K562 (cell line): Measurements from ENCODE around the gene MIEN1. TPM values are rescaled to one million over a fixed set of nuclear protein-coding genes. Genes with fewer than 3 reads are reported as not detected.

Experiments
- ATAC-seq: fragments of 200-7000 bp; cut with Tn5 transposase; 3 replicates; pipeline ENCODE4 v1.9.1; 2020; ENCODE audit warnings: moderate library complexity
- BruUV-seq: library from RNA; stranded (reverse); fragments of 400-500 nt; replicated peaks from 2 replicates; lab custom pipeline; 2021; lab: Mats Ljungman, UMichigan
- CTCF ChIA-PET: fragments of 300-600 bp; formaldehyde crosslinking; extraction: SDS; loops from one replicate; lab custom pipeline; 2021; ENCODE audit warnings: low intra/inter-chr PET ratio; lab: Yijun Ruan, JAX
- POLR2A ChIA-PET: fragments of 300-600, 350-650 bp; sonication (Branson Sonifier 250); formaldehyde crosslinking; extraction: SDS; loops from one replicate; lab custom pipeline; 2021; ENCODE audit warnings: antibody characterized with exemption, inconsistent platforms; lab: Yijun Ruan, JAX
- DNase-seq, 4 experiments: peaks; one replicate each; pipeline versions ENCODE4 v3.0.0 to v3.0.0-alpha.2; 2011 to 2018; ENCODE audit warnings: low spot score in 3 of 4, mixed read lengths in 3 of 4; ENCODE audit errors: extremely low read depth in 1 of 4
- FAIRE-seq: peaks from 2 replicates; lab custom pipeline; 2011; peaks lifted over from hg19 to GRCh38; lab: Jason Lieb, UNC
- H2AFZ ChIP-seq: 2 replicates; pipeline ENCODE4 v1.6.0; 2011; ENCODE audit warnings: low read depth, low read length, control low read depth, inconsistent platforms
- H3K27ac ChIP-seq: fragments of 200-600 bp; 3 replicates; pipeline ENCODE4 v1.8.0; 2011; ENCODE audit warnings: low read depth, mild to moderate bottlenecking, control low read depth, inconsistent platforms, low read length, moderate library complexity, mixed read lengths; ENCODE audit errors: extremely low read depth
- H3K27me3 ChIP-seq, 2 experiments: fragments of 300-600 bp in 1 of 2; 2 replicates in 1 of 2; 3 replicates in 1 of 2; pipeline versions ENCODE4 v1.6.0 to v1.8.0; 2011; ENCODE audit warnings: inconsistent platforms in 2 of 2, low read length in 2 of 2, mild to moderate bottlenecking in 1 of 2, mixed read lengths in 1 of 2, moderate library complexity in 1 of 2; ENCODE audit not compliant: control insufficient read depth in 2 of 2, insufficient read depth in 2 of 2
- H3K36me3 ChIP-seq: fragments of 300-600 bp; 3 replicates; pipeline ENCODE4 v1.8.0; 2011; ENCODE audit warnings: mild to moderate bottlenecking, low read length, inconsistent platforms; ENCODE audit not compliant: control insufficient read depth, insufficient read depth
- H3K4me1 ChIP-seq, 2 experiments: fragments of 200-600 bp in 1 of 2; replicated peaks in 1 of 2; 2 replicates in 1 of 2; 3 replicates in 1 of 2; pipeline versions ENCODE4 v1.5.1 to v1.8.0; 2011; ENCODE audit warnings: inconsistent platforms in 2 of 2, low read length in 2 of 2, mild to moderate bottlenecking in 1 of 2, mixed read lengths in 1 of 2, moderate library complexity in 1 of 2; ENCODE audit not compliant: control insufficient read depth in 2 of 2, insufficient read depth in 2 of 2
- H3K4me2 ChIP-seq: 2 replicates; pipeline ENCODE4 v1.6.1; 2011; ENCODE audit warnings: low read length, control low read depth, inconsistent platforms, mixed read lengths; ENCODE audit not compliant: insufficient read depth
- H3K4me3 ChIP-seq: fragments of 200-600 bp; sonication (generic), shearing (Covaris generic); 2 replicates; pipeline ENCODE4 v1.5.1; 2016; ENCODE audit warnings: control low read depth, inconsistent platforms
- H3K79me2 ChIP-seq: fragments of 200-600 bp; 3 replicates; pipeline ENCODE4 v1.8.0; 2011; ENCODE audit warnings: low read length, inconsistent platforms; ENCODE audit not compliant: control insufficient read depth, insufficient read depth
- H3K9ac ChIP-seq, 2 experiments: 2 replicates each; pipeline versions ENCODE4 v1.6.0 to v1.6.1; 2011; ENCODE audit warnings: low read depth in 2 of 2, low read length in 2 of 2, control low read depth in 1 of 2, inconsistent platforms in 1 of 2, mild to moderate bottlenecking in 1 of 2, mixed read lengths in 1 of 2; ENCODE audit not compliant: insufficient read depth in 1 of 2
- H3K9me1 ChIP-seq: one replicate; pipeline ENCODE4 v1.6.0; 2011; ENCODE audit warnings: inconsistent platforms, mild to moderate bottlenecking, low read length, moderate library complexity; ENCODE audit not compliant: control insufficient read depth, insufficient read depth
- H3K9me3 ChIP-seq: replicated peaks from 2 replicates; pipeline ENCODE4 v1.5.1; 2011; ENCODE audit warnings: low read depth, low read length, inconsistent platforms; ENCODE audit not compliant: control insufficient read depth, insufficient read depth
- H4K20me1 ChIP-seq: replicated peaks from 2 replicates; pipeline ENCODE4 v1.6.1; 2011; ENCODE audit warnings: low read length, inconsistent platforms, mixed read lengths; ENCODE audit not compliant: control insufficient read depth, insufficient read depth
- ATF3 ChIP-seq, 2 experiments: fragments of 450-650 bp in 1 of 2; sonication (generic) in 1 of 2; formaldehyde crosslinking in 1 of 2; IDR thresholded peaks in 1 of 2; conservative IDR thresholded peaks in 1 of 2; 2 replicates each; pipeline versions ENCODE4 v1.6.1 to v1.8.1; 2016 to 2023; ENCODE audit warnings: mild to moderate bottlenecking in 2 of 2, moderate library complexity in 2 of 2, inconsistent platforms in 1 of 2, missing genetic modification reagents in 1 of 2
- CBFA2T2 ChIP-seq: fragments of 450-650 bp; conservative IDR thresholded peaks from 2 replicates; pipeline ENCODE4 v1.6.1; 2017; ENCODE audit warnings: mild to moderate bottlenecking
- DACH1 ChIP-seq: fragments of 450-650 bp; IDR thresholded peaks from 2 replicates; pipeline ENCODE4 v1.6.1; 2018; ENCODE audit not compliant: partially characterized antibody
- ESRRA ChIP-seq: fragments of 450-650 bp; IDR thresholded peaks from 2 replicates; pipeline ENCODE4 v1.6.1; 2014; ENCODE audit warnings: low read depth, mild to moderate bottlenecking, moderate library complexity, borderline replicate concordance
- GABPB2 ChIP-seq: fragments of 250-450 bp; sonication (Bioruptor Pico); conservative IDR thresholded peaks from 2 replicates; pipeline ENCODE4 v1.5.1; 2021; ENCODE audit warnings: mild to moderate bottlenecking
- HDAC8 ChIP-seq: fragments of 450-650 bp; IDR thresholded peaks from 2 replicates; pipeline ENCODE4 v1.6.1; 2016; ENCODE audit warnings: mild to moderate bottlenecking, missing genetic modification characterization, moderate library complexity, missing compliant biosample characterization
- IFI16 ChIP-seq: fragments of 250-450 bp; sonication (Bioruptor Pico); IDR thresholded peaks from 2 replicates; pipeline ENCODE4 v2.1.2; 2022; ENCODE audit warnings: mild to moderate bottlenecking, inconsistent platforms
- LARP7 ChIP-seq: fragments of 450-650 bp; IDR thresholded peaks from 2 replicates; pipeline ENCODE4 v1.6.1; 2016
- MLLT1 ChIP-seq, 2 experiments: fragments of 450-650 bp; IDR thresholded peaks; 2 replicates each; pipeline ENCODE4 v1.6.1; 2016
- NCOA4 ChIP-seq: fragments of 450-650 bp; IDR thresholded peaks from 2 replicates; pipeline ENCODE4 v1.6.1; 2018; ENCODE audit warnings: mild to moderate bottlenecking; ENCODE audit not compliant: partially characterized antibody
- SAFB2 ChIP-seq: fragments of 200-400 bp; formaldehyde crosslinking; IDR thresholded peaks from 2 replicates; pipeline ENCODE4 v1.6.1; 2018; ENCODE audit warnings: borderline replicate concordance, low read length, low read depth, moderate library complexity; ENCODE audit not compliant: severe bottlenecking
- SRSF3 ChIP-seq: fragments of 200-400 bp; formaldehyde crosslinking; IDR thresholded peaks from 2 replicates; pipeline ENCODE4 v1.6.1; 2016; ENCODE audit warnings: mild to moderate bottlenecking, low read length, moderate library complexity; ENCODE audit not compliant: insufficient read depth
- TAL1 ChIP-seq: fragments of 450-650 bp; IDR thresholded peaks from 2 replicates; pipeline ENCODE4 v1.6.1; 2016; ENCODE audit warnings: mild to moderate bottlenecking
- THRAP3 ChIP-seq: fragments of 450-650 bp; IDR thresholded peaks from 2 replicates; pipeline ENCODE4 v1.6.1; 2016; ENCODE audit warnings: mild to moderate bottlenecking, inconsistent platforms, borderline replicate concordance
- WGBS: fragments of 100-300 bp; shearing (Covaris generic); methylation state at CpG from one replicate; pipeline ENCODE4 v1.1.6; 2016; ENCODE audit warnings: low coverage, mixed read lengths; ENCODE audit not compliant: insufficient coverage; ENCODE audit errors: missing lambda C conversion rate; 5-methylcytosine and 5-hydroxymethylcytosine counted together
- in situ Hi-C: fragments of 300-500 bp; cut with MboI; formaldehyde crosslinking; loops from 4 replicates; pipeline ENCODE4 v1.15.0; 2018; ENCODE audit warnings: inconsistent platforms, mixed read lengths
- intact Hi-C: fragments of 100-400 bp; cut with micrococcal nuclease; formaldehyde crosslinking; loops from 2 replicates; pipeline ENCODE4 v1.14.2; 2022
- polyA plus RNA-seq, 8 experiments: library from polyadenylated mRNA; depleted of rRNA in 4 of 8; stranded (reverse) in 5 of 8; unstranded in 3 of 8; fragments of >200 nt; fragmentation: Nextera tagmentation in 2 of 8; fragmentation: Illumina TruSeq in 1 of 8; extraction: Ambion mirVana in 2 of 8; extraction: Trizol in 1 of 8; gene quantifications; 2 replicates each; pipeline versions ENCODE4 v1.2.1 to v1.2.3, GENCODE V29; 2011 to 2014; ENCODE audit warnings: inconsistent platforms in 1 of 8, missing spikeins in 1 of 8
- total RNA-seq, 7 experiments: library from RNA; depleted of rRNA in 6 of 7; stranded (reverse); fragments of >200 nt in 6 of 7; fragmentation: Illumina TruSeq in 2 of 7; extraction: Trizol in 2 of 7; gene quantifications; 2 replicates each; pipeline versions ENCODE4 v1.2.1 to v1.2.3, GENCODE V29; 2011 to 2021; ENCODE audit warnings: low replicate concordance in 1 of 7
- TF ChIP-seq, protein P1 (sequence below): fragments of 250-450 bp; sonication (Bioruptor Pico); IDR thresholded peaks from 2 replicates; pipeline ENCODE4 v1.4.0; 2020; ENCODE audit warnings: mild to moderate bottlenecking, moderate library complexity
- TF ChIP-seq, protein P2 (sequence below): fragments of 250-450 bp; sonication (Bioruptor Pico); IDR thresholded peaks from 2 replicates; pipeline ENCODE4 v1.9.0; 2021; ENCODE audit warnings: mild to moderate bottlenecking, inconsistent platforms

Gene MIEN1
- total and polyA plus RNA-seq, 9 of the 15 experiments (the other 6 are each of a cell fraction or from before 2014, with no cell fraction given), result 61.3 to 142 (median 78.9) TPM

- CTCF ChIA-PET, result no interaction called here
- no peak for ATAC-seq
- no peaks in the 10 kb centered on the region for H3K4me1 ChIP-seq
- no peak for TF ChIP-seq NCOA4
- no peak for TF ChIP-seq HDAC8 (tag)
- TF ChIP-seq SAFB2, result no peak
- TF ChIP-seq TAL1, result no peak
- no peak for TF ChIP-seq GABPB2 (CRISPR knock-in tag)
- TF ChIP-seq ATF3 (IDR thresholded peaks at IDR 0.05), result no peak
- no peak for TF ChIP-seq ATF3 (CRISPR knock-in tag; conservative IDR thresholded peaks at IDR 0.05)
- TF ChIP-seq SRSF3, result no peak
- TF ChIP-seq IFI16, result no peak
- peak; percentile 86 for TF ChIP-seq ESRRA
- TF ChIP-seq CBFA2T2, result no peak
- no peak for TF ChIP-seq DACH1
- TF ChIP-seq MLLT1 (IDR thresholded peaks at IDR 0.05), result no peak
- TF ChIP-seq, protein P1, sequence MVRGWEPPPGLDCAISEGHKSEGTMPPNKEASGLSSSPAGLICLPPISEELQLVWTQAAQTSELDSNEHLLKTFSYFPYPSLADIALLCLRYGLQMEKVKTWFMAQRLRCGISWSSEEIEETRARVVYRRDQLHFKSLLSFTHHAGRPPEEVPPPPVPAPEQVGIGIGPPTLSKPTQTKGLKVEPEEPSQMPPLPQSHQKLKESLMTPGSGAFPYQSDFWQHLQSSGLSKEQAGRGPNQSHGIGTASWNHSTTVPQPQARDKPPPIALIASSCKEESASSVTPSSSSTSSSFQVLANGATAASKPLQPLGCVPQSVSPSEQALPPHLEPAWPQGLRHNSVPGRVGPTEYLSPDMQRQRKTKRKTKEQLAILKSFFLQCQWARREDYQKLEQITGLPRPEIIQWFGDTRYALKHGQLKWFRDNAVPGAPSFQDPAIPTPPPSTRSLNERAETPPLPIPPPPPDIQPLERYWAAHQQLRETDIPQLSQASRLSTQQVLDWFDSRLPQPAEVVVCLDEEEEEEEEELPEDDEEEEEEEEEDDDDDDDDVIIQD (CRISPR knock-in tag), result no peak
- TF ChIP-seq THRAP3, result no peak
- TF ChIP-seq, protein P2, sequence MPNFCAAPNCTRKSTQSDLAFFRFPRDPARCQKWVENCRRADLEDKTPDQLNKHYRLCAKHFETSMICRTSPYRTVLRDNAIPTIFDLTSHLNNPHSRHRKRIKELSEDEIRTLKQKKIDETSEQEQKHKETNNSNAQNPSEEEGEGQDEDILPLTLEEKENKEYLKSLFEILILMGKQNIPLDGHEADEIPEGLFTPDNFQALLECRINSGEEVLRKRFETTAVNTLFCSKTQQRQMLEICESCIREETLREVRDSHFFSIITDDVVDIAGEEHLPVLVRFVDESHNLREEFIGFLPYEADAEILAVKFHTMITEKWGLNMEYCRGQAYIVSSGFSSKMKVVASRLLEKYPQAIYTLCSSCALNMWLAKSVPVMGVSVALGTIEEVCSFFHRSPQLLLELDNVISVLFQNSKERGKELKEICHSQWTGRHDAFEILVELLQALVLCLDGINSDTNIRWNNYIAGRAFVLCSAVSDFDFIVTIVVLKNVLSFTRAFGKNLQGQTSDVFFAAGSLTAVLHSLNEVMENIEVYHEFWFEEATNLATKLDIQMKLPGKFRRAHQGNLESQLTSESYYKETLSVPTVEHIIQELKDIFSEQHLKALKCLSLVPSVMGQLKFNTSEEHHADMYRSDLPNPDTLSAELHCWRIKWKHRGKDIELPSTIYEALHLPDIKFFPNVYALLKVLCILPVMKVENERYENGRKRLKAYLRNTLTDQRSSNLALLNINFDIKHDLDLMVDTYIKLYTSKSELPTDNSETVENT (CRISPR knock-in tag), result no peak
- TF ChIP-seq LARP7, result no peak
Observed at GRCh38 chr17:39765175-39765574, 34.8 kb upstream of the MIEN1 start.

More at GRCh38 chr17:39765175-39765574, 34.8 kb upstream of the MIEN1 start:
- in situ Hi-C loops, result no loop called here
- H3K9me1 ChIP-seq, result no peaks in the 10 kb centered on the region
- H3K79me2 ChIP-seq, result no peaks in the 10 kb centered on the region
- intact Hi-C loops, result no loop called here
- POLR2A ChIA-PET, result interaction anchor here (0.7 to 1.2 kb wide), 2 partner anchors 10 to 21 kb away, joined by 3 to 4 read pairs; no protein-coding TSS in a partner anchor
- WGBS, result 2% methylated on average over 3 of the region's 3 CpGs
- no peak overlapping the region for H2AFZ ChIP-seq
- no peak overlapping the region for H3K4me3 ChIP-seq
- H3K9me3 ChIP-seq, result no peaks in the 10 kb centered on the region
- no peak overlapping the region for H3K9ac ChIP-seq
- no peaks in the 10 kb centered on the region for H4K20me1 ChIP-seq
- H3K27me3 ChIP-seq, result peaks cover 37 to 54% of the 10 kb centered on the region in 2 experiments
- DNase-seq (no peak), FAIRE-seq (no peak)
- H3K4me2 ChIP-seq, result no peak overlapping the region
- H3K27ac ChIP-seq, result no peak overlapping the region
- no peaks in the 10 kb centered on the region for H3K36me3 ChIP-seq
- BruUV-seq, result no TSS peak
